Measurements from ENCODE around the gene CDYL.

Gene CDYL

GRCh38 chr6:4948781-4949450 is 172.7 kb downstream of the CDYL start:
- FAIRE-seq, result no peak
- no peak for DNase-seq (ENCODE audit: insufficient read length)
- no peak for TF ChIP-seq TAF1 (IDR thresholded peaks at IDR 0.05; ENCODE audit: borderline replicate concordance, low read depth, low read length)

GRCh38 chr6:4950076-4950475 is 173.9 kb downstream of the CDYL start:
- TF ChIP-seq POLR2AphosphoS5 (IDR thresholded peaks at IDR 0.05; ENCODE audit: low read depth, low read length), result no peak
- no peak for TF ChIP-seq POLR2A (IDR thresholded peaks at IDR 0.05; ENCODE audit: low read depth, low read length)
- TF ChIP-seq TAF1 (IDR thresholded peaks at IDR 0.05; ENCODE audit: borderline replicate concordance, low read depth, low read length), result no peak
- no peak for FAIRE-seq
- DNase-seq (ENCODE audit: insufficient read length), result no peak

GRCh38 chr6:4950836-4951533 is 174.8 kb downstream of the CDYL start:
- no peak for FAIRE-seq
- no peak for DNase-seq (ENCODE audit: insufficient read length)
- TF ChIP-seq POLR2AphosphoS5 (IDR thresholded peaks at IDR 0.05; ENCODE audit: low read depth, low read length), result no peak
- TF ChIP-seq POLR2A (IDR thresholded peaks at IDR 0.05; ENCODE audit: low read depth, low read length), result no peak
- TF ChIP-seq TAF1 (IDR thresholded peaks at IDR 0.05; ENCODE audit: borderline replicate concordance, low read depth, low read length), result no peak

- FAIRE-seq (no peak), DNase-seq (ENCODE audit: insufficient read length) (no peak)
- TF ChIP-seq POLR2AphosphoS5 (IDR thresholded peaks at IDR 0.05; ENCODE audit: low read depth, low read length), result no peak
- TF ChIP-seq TAF1 (IDR thresholded peaks at IDR 0.05; ENCODE audit: borderline replicate concordance, low read depth, low read length), result no peak
- TF ChIP-seq POLR2A (IDR thresholded peaks at IDR 0.05; ENCODE audit: low read depth, low read length), result no peak
Observed at GRCh38 chr6:4953440-4953839, 177.2 kb downstream of the CDYL start.

- TF ChIP-seq POLR2A (IDR thresholded peaks at IDR 0.05; ENCODE audit: low read depth, low read length) (no peak), TAF1 (IDR thresholded peaks at IDR 0.05; ENCODE audit: borderline replicate concordance, low read depth, low read length) (no peak), POLR2AphosphoS5 (IDR thresholded peaks at IDR 0.05; ENCODE audit: low read depth, low read length) (no peak)
- DNase-seq (ENCODE audit: insufficient read length), result no peak
- no peak for FAIRE-seq
Observed at GRCh38 chr6:4956625-4957024, 180.4 kb downstream of the CDYL start.

- TF ChIP-seq TAF1 (IDR thresholded peaks at IDR 0.05; ENCODE audit: borderline replicate concordance, low read depth, low read length), result no peak
- no peak for TF ChIP-seq POLR2AphosphoS5 (IDR thresholded peaks at IDR 0.05; ENCODE audit: low read depth, low read length)
- no peak for TF ChIP-seq POLR2A (IDR thresholded peaks at IDR 0.05; ENCODE audit: low read depth, low read length)
- FAIRE-seq (no peak), DNase-seq (ENCODE audit: insufficient read length) (no peak)
Observed at GRCh38 chr6:4957521-4958231, 181.5 kb downstream of the CDYL start.

GRCh38 chr6:4958624-4959023 is 182.4 kb downstream of the CDYL start:
- DNase-seq (ENCODE audit: insufficient read length) (no peak), FAIRE-seq (no peak)
- TF ChIP-seq TAF1 (IDR thresholded peaks at IDR 0.05; ENCODE audit: borderline replicate concordance, low read depth, low read length) (no peak), POLR2AphosphoS5 (IDR thresholded peaks at IDR 0.05; ENCODE audit: low read depth, low read length) (no peak), POLR2A (IDR thresholded peaks at IDR 0.05; ENCODE audit: low read depth, low read length) (no peak)

- no peak for DNase-seq (ENCODE audit: insufficient read length)
- TF ChIP-seq POLR2A (IDR thresholded peaks at IDR 0.05; ENCODE audit: low read depth, low read length), result no peak
- no peak for TF ChIP-seq TAF1 (IDR thresholded peaks at IDR 0.05; ENCODE audit: borderline replicate concordance, low read depth, low read length)
- no peak for TF ChIP-seq POLR2AphosphoS5 (IDR thresholded peaks at IDR 0.05; ENCODE audit: low read depth, low read length)
- no peak for FAIRE-seq
Observed at GRCh38 chr6:4961322-4962168, 185.3 kb downstream of the CDYL start.

- DNase-seq (ENCODE audit: insufficient read length) (no peak), FAIRE-seq (no peak)
- TF ChIP-seq POLR2AphosphoS5 (IDR thresholded peaks at IDR 0.05; ENCODE audit: low read depth, low read length) (no peak), POLR2A (IDR thresholded peaks at IDR 0.05; ENCODE audit: low read depth, low read length) (no peak), TAF1 (IDR thresholded peaks at IDR 0.05; ENCODE audit: borderline replicate concordance, low read depth, low read length) (no peak)
Observed at GRCh38 chr6:4962905-4963304, 186.7 kb downstream of the CDYL start.

GRCh38 chr6:4964675-4965561 is 188.7 kb downstream of the CDYL start:
- no peak for FAIRE-seq
- DNase-seq (ENCODE audit: insufficient read length), result no peak
- TF ChIP-seq POLR2AphosphoS5 (IDR thresholded peaks at IDR 0.05; ENCODE audit: low read depth, low read length), result no peak
- no peak for TF ChIP-seq TAF1 (IDR thresholded peaks at IDR 0.05; ENCODE audit: borderline replicate concordance, low read depth, low read length)
- TF ChIP-seq POLR2A (IDR thresholded peaks at IDR 0.05; ENCODE audit: low read depth, low read length), result no peak
